ENCODE results near the gene ZNF555.

ZNF555 gene

DNA sequence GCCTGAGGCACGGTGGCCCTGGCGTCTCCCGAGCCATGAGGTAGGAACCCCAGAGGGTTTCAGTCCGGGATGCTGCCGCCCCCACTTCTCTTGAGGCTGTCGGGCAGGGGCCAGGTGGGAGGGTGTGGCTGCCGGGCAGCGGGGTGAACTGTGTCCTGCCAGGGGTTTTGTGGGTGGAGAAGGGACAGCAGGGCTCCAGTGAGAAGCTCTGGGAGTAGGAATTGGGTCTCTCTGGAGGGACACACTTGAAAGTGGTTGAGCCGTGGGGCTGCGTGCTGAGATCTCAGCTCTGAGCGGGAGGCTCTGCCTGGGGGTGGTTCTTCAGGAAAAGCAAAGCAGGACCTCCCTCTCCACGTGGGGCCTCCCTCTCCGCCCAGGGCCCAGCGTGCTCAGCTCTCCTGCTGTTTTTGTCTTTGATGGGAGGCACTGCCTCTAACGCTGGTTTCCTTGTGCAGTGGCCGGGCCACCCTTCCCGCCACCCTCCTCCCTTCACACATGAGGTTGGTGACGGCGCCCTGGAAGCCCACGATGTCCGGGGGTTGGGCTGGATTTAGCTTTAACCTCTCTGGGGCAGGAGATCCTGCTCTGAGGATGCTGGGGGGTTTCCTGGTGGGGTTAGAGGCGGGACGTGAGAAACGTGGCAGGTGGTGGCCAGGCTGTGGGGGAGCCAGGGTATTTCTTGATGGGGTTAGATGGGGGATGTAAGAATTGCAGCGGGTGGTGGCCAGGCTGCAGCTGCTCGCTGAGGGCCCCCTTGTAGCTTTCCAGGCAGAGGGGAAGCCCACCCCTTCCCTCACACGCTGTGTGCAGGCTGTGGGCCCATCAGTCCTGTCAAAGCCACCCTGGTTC, 36.9 kb upstream of the ZNF555 start:
- Mint-ChIP-seq H3K4me1 (no peaks in the 10 kb centered on the region), H3K4me3 (no peak overlapping the region), H3K36me3 (peaks cover 12% of the 10 kb centered on the region), H3K9me3 (no peaks in the 10 kb centered on the region), H3K27me3 (no peaks in the 10 kb centered on the region), H3K27ac (no peak overlapping the region)

DNA sequence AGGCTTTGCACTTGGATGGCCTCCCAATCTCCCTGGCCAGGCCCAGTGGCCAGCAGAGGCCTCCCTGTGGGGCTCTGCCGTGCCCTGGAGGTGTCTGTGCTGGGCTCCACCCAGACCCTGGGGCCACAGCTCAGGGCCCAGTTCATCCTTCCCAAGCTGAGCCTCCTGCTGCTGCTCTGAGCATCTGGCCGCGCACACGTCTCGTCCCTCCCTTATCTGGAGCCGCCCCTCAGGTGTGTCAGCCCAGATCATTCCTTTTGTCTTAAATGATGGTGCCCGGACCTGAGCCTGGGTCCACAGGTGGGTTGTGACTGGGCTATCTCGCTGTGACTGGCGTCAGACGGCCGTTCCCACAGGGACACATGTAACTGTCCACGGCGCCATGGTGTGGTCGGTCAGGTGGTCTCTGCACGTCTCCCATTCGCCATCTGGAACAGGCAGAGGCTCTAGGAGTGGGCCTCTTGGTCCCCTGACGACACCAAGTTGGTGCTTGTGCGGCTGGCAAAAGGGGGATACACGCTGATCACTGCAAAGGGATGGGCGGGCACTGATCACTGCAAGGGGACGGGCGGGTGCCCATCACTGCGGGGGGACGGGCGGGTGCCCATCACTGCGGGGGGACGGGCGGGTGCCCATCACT, 35.9 kb upstream of the ZNF555 start:
- no peaks in the 10 kb centered on the region for H3K9me3 Mint-ChIP-seq
- H3K36me3 Mint-ChIP-seq = peaks cover 12% of the 10 kb centered on the region
- no peaks in the 10 kb centered on the region for H3K27me3 Mint-ChIP-seq
- H3K4me3 Mint-ChIP-seq = no peak overlapping the region
- no peak overlapping the region for H3K27ac Mint-ChIP-seq
- H3K4me1 Mint-ChIP-seq = no peaks in the 10 kb centered on the region

DNA sequence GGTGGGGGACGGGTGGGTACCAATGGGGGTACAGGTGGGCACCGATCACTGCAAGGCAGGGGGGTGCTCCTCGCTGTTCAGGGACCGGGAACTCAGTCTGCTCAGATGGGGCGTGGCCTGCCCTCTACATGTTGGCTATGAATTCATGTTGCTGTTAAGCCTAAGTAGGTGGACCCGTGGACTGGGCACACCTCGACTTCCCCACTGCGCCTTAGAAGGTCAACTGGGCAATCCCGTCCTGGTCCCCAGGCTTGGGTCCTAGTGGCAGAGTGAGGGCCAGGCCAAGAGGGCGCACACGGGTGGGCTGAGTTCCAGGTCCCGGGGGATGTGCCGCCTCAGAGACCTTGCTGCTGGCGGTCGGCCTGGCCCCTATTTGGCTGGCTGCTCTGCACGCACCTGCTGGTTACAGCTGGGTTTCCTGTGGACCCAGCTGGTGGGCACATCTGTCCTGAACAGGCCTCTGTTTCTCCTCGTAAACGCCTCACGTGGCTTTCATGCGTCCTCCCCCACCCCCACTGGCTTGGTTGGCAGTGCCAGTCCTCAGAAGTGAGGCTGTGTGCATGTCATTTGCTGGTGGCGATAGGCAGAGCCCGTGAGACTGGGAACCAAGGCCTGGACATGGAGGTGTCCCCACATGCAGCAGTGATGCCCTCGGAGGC, 35.2 kb upstream of the ZNF555 start:
- Mint-ChIP-seq H3K27ac (no peak overlapping the region), H3K4me1 (no peaks in the 10 kb centered on the region), H3K27me3 (no peaks in the 10 kb centered on the region), H3K36me3 (peaks cover 9% of the 10 kb centered on the region), H3K4me3 (no peak overlapping the region), H3K9me3 (no peaks in the 10 kb centered on the region)

DNA sequence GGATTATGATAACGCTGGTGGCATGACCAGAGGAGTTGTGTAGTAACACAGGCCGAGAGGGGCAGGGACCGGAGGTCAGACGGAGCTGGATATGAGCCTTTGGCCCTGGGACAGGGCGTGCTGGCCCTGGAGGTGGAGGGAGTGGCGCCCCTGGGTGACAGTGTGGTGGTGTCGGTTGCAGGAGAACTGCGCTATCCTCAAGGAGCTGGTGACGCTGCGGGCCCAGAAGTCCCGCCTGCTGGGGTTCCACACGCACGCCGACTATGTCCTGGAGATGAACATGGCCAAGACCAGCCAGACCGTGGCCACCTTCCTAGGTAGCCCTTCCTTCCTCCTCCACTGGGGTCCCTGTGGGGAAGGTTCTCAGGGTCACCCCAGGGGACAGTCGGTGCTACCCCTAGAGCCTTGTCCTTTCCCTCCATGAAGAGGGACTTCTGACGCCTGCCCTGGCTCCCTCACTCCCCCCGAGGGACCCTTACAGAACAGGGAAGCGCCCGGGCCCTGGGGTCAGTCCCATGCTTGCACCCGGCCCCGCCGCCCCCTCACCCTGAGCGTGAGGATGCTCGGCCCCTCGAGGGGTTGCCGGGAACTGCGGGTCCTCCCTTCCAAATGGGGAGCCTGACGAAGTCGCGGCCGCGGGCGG, 34.4 kb upstream of the ZNF555 start:
- Mint-ChIP-seq H3K36me3 (peaks cover 9% of the 10 kb centered on the region), H3K4me1 (no peaks in the 10 kb centered on the region), H3K27ac (no peak overlapping the region), H3K27me3 (no peaks in the 10 kb centered on the region), H3K4me3 (no peak overlapping the region), H3K9me3 (no peaks in the 10 kb centered on the region)

DNA sequence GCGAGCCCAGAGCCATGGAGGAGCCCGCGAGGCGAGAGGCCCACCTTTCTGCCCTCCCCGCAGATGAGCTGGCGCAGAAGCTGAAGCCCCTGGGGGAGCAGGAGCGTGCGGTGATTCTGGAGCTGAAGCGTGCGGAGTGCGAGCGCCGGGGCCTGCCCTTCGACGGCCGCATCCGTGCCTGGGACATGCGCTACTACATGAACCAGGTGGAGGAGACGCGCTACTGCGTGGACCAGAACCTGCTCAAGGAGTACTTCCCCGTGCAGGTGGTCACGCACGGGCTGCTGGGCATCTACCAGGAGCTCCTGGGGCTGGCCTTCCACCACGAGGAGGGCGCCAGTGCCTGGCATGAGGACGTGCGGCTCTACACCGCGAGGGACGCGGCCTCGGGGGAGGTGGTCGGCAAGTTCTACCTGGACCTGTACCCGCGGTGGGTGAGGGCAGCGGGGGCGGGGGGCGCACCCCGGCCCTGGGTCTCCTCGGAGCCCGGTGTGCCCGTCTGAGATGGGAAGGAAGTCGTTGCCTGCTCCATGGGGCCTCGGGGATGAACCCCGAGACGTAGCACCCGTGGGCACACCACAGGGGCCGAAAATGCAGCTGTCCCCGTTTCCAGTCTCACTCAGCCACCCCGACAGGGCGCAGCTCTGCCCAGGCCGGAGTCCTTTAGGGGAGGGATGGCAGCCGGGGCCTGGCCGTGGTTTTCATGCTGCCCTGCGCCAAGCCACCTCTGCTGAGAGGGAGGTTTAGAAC, 33.7 kb upstream of the ZNF555 start:
- Mint-ChIP-seq H3K36me3 (peaks cover 9% of the 10 kb centered on the region), H3K27ac (no peak overlapping the region), H3K4me1 (no peaks in the 10 kb centered on the region), H3K27me3 (no peaks in the 10 kb centered on the region), H3K4me3 (no peak overlapping the region), H3K9me3 (no peaks in the 10 kb centered on the region)

DNA sequence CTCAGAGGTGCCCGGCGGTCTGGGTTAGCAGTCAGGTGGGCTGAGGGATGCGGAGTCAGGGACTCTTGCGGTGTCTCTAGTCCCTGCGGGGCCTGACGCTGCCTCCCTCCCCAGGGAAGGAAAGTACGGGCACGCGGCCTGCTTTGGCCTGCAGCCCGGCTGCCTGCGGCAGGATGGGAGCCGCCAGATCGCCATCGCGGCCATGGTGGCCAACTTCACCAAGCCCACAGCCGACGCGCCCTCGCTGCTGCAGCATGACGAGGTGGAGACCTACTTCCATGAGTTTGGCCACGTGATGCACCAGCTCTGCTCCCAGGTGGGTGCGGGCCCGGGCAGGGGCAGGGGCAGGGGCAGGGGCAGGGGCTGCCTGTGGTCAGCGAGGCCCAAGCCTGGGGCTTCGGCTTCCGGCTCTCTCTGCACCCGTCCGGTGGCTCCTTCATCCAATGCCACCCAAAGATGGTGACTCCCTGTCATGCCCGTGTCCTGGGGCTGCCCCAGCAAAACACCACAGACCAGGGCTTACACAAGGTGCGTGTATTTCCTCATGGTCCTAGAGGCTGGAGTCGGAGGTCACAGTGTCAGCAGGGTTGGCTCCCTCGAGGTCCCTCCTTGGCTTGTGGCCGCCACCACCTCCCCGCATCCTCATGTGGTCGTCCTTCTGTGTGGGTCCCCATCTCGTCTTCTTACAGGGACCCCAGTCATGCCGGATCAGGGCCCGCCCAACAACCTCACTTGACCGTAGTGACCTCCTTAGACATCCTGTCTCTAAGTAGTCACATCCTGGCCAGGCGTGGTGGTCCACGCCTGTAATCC, 32.9 kb upstream of the ZNF555 start:
- Mint-ChIP-seq H3K9me3 (no peaks in the 10 kb centered on the region), H3K27ac (no peak overlapping the region), H3K4me1 (no peaks in the 10 kb centered on the region), H3K36me3 (peaks cover 8% of the 10 kb centered on the region), H3K27me3 (no peaks in the 10 kb centered on the region), H3K4me3 (no peak overlapping the region)

DNA sequence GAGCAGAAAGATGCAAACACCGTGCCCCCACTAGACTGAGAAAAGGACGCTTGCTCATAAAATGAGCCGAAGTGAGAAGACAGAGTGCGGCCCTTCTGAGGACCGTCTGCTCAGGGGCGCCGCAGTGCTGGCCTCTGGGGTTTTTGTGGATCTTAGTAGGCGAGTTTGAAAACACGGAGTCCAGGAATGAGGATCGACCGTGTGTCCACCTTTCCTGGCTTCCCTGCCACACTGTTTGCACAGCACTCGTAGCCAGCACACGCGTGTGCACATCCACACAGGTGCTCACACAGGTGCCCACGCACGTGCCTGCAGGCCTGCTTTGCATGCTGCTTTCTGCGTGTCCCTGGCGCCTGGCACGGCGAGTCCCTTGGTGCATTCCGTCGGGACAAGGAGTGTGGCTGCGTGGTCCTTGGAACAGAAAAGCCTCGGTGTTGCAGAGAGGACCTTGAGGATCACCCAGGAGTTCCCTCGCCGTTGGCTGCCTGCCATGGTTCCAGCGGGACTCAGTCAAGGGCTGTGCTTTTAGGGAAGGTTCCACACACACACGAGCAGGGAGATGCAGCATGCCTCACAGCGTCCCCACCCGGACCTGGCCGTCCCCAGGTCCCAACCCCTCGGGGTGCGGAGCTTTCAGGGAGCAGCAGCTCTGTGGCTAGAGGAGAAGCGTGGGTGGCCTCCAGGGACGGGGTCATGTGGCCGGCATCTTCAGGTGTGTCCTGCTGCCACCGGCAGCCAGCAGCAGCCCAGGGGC, 31.7 kb upstream of the ZNF555 start:
- Mint-ChIP-seq H3K27me3 (no peaks in the 10 kb centered on the region), H3K27ac (no peak overlapping the region)

DNA sequence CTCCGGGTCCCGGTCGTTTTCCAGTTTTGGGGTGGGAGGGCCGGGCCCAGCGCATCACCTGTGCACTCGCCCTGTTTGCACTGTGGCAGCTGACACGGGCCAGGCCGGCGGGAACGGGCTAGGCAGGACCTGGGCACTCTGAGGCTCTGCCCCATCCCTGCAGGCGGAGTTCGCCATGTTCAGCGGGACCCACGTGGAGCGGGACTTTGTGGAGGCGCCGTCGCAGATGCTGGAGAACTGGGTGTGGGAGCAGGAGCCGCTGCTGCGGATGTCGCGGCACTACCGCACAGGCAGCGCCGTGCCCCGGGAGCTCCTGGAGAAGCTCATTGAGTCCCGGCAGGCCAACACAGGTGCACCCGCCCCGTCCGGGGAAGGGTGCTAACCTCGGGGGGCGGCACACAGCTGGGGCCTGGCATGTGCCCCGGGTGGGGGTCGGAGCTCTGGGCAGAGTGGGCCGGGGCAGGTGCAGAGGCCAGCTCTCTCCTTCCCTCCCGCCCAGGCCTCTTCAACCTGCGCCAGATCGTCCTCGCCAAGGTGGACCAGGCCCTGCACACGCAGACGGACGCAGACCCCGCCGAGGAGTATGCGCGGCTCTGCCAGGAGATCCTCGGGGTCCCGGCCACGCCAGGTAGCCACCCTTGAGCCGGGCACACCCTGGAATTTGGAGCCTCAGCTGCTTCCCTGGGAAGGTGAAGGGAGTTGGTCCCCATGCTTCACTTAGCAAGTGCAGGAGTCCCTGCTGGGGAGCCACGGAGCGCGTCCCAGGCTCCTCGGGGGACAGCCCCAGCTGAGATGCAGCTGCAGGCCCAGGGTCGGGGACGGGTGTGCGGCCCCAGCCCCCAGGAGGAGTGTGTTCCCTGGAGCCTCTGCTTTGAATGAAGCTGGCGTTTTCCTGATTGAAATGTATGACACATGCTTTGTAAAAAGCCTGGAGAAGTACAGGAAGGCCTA, 30.9 kb upstream of the ZNF555 start:
- H3K4me3 Mint-ChIP-seq = no peak overlapping the region
- H3K27me3 Mint-ChIP-seq = no peaks in the 10 kb centered on the region
- no peak overlapping the region for H3K27ac Mint-ChIP-seq
- H3K4me1 Mint-ChIP-seq = no peaks in the 10 kb centered on the region
- H3K9me3 Mint-ChIP-seq = no peaks in the 10 kb centered on the region
- peaks cover 6% of the 10 kb centered on the region for H3K36me3 Mint-ChIP-seq

More for the DNA sequence above, 31.7 kb upstream of the ZNF555 start:
- H3K9me3 Mint-ChIP-seq = no peaks in the 10 kb centered on the region
- no peaks in the 10 kb centered on the region for H3K4me1 Mint-ChIP-seq
- H3K4me3 Mint-ChIP-seq = no peak overlapping the region
- H3K36me3 Mint-ChIP-seq = peaks cover 8% of the 10 kb centered on the region

DNA sequence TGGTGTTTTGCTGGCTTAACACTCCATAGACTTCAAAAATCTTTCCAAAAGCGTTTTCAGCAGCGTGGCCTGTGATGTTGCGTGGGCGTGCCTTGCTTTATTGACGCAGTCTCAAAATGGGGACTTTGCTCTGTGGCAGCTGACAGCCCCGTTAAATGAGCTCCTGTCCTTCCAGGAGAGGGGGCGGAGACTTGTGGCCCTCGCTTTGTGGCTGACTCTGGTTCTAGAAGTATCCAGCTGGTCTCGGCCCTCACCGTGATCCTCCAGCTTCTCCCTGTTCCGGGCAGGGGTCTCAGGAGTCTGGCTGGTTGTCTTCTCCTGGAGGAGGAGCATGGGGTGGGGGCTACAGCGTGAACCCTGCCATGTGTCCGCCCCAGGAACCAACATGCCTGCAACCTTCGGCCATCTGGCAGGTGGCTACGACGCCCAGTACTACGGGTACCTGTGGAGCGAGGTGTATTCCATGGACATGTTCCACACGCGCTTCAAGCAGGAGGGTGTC, 30.0 kb upstream of the ZNF555 start:
- no peaks in the 10 kb centered on the region for H3K27me3 Mint-ChIP-seq
- H3K36me3 Mint-ChIP-seq = peaks cover 5% of the 10 kb centered on the region
- H3K9me3 Mint-ChIP-seq = no peaks in the 10 kb centered on the region
- H3K4me3 Mint-ChIP-seq = no peak overlapping the region
- H3K4me1 Mint-ChIP-seq = no peaks in the 10 kb centered on the region
- H3K27ac Mint-ChIP-seq = no peak overlapping the region

DNA sequence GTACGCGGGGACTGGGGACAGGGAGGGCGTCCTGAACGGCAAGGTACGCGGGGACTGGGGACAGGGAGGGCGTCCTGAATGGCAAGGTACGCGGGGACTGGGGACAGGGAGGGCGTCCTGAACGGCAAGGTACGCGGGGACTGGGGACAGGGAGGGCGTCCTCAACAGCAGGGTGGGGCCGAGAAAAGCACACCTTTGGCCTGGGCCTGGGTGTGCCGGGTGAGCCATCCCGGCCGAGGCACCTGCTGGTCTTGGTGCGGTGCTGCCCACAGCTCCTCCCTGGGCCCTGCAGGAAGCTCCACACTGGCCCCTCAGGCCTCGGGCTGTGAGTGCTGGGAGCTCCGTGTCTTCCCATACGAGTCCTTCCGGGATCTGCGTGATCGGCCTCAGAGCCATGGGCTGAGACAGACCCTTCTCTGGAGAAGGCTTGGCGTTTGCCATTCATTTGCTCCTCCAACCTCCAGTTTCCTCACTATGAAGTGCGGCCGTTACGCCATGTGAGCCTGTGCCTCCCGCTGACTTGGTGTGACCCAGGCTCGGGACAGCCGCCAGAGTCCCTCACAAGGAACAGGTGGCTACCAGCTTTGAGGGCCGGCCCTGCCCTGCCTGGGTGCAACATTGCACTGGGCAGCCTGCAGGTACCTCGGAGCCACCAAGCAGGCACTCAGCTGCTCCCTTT, 29.4 kb upstream of the ZNF555 start:
- peaks cover 3% of the 10 kb centered on the region for H3K36me3 Mint-ChIP-seq
- H3K27ac Mint-ChIP-seq = no peak overlapping the region
- H3K9me3 Mint-ChIP-seq = no peaks in the 10 kb centered on the region
- H3K27me3 Mint-ChIP-seq = no peaks in the 10 kb centered on the region
- no peak overlapping the region for H3K4me3 Mint-ChIP-seq
- H3K4me1 Mint-ChIP-seq = no peaks in the 10 kb centered on the region

DNA sequence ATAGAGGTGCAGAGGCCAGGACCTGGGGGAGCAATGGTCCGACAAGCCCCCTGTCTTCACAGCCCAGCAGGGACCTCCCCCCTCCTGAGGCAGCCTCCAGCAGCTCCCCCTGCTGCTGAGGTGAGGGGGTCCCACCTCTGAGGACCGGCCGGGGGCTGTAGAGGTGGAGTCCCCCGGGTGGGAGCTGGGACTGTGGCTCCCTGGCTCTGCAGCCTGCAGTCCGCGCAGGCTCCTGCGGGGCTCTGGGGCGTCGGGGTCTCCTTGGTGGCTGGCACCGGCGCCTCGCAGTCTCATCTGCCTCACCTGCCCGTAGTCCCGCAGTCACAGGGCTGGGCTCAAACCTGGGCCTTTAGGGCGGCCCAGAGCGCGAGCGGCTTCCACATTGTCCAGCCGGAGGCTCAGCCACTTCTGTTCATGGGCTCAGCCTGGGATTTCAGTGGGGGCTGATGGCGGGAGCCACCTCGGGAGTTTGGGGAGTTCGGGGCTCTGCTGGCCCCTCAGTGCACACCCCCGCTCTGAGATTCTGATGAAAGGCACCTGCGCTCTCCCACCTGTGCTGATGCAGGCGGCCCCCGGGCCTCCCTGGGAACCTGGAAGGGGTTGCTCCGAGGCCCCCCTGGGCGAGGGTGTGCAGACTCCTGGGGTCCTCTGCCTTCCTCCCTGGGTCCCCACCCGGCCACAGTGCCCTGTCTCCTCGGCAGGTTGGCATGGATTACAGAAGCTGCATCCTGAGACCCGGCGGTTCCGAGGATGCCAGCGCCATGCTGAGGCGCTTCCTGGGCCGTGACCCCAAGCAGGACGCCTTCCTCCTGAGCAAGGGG, 28.7 kb upstream of the ZNF555 start:
- H3K27me3 Mint-ChIP-seq = no peaks in the 10 kb centered on the region
- H3K4me1 Mint-ChIP-seq = no peaks in the 10 kb centered on the region
- no peak overlapping the region for H3K27ac Mint-ChIP-seq
- H3K4me3 Mint-ChIP-seq = no peak overlapping the region
- H3K9me3 Mint-ChIP-seq = no peaks in the 10 kb centered on the region
- H3K36me3 Mint-ChIP-seq = peaks cover 3% of the 10 kb centered on the region

Measured in activated naive CD4-positive, alpha-beta T cell treated with anti-CD3 and anti-CD28 coated beads, Interleukin-2, amount 50 U/mL, for 24 hours (primary cell).